HCT116 (cell line): Measurements from ENCODE around the gene ATP8B3. TPM values are rescaled to one million over a fixed set of nuclear protein-coding genes. Genes with fewer than 3 reads are reported as not detected.

Experiments used
- ATAC-seq: fragments of 200-7000 bp; cut with Tn5 transposase; 2 replicates; pipeline ENCODE4 v1.9.1; 2020; ENCODE audit warnings: mild to moderate bottlenecking, moderate library complexity
- BruUV-seq: library from RNA; stranded (reverse); fragments of 400-500 nt; replicated peaks from 2 replicates; lab custom pipeline; 2021; lab: Mats Ljungman, UMichigan
- CTCF ChIA-PET: fragments of 300-600 bp; sonication (Branson Sonifier 250); formaldehyde crosslinking; loops from one replicate; lab custom pipeline; 2021; ENCODE audit warnings: antibody characterized with exemption; lab: Charles Lee
- POLR2A ChIA-PET: fragments of 300-600, 350-600 bp; sonication (Branson Sonifier 250); formaldehyde crosslinking; loops from one replicate; lab custom pipeline; 2021; ENCODE audit warnings: antibody characterized with exemption; lab: Charles Lee
- RAD21 ChIA-PET, 2 experiments: fragments of 300-600 bp; sonication (Branson Sonifier 250); formaldehyde crosslinking; loops; one replicate each; lab custom pipeline; 2023; ENCODE audit warnings: low total read pairs in 2 of 2; ENCODE audit not compliant: uncharacterized antibody in 2 of 2, unreplicated experiment in 2 of 2, low non-redundant PET in 1 of 2; lab: Charles Lee
- DNase-seq: peaks from one replicate; pipeline ENCODE4 v3.0.0-alpha.2; 2010; ENCODE audit warnings: low read depth, low spot score
- H2AFZ ChIP-seq: fragments of 200-600 bp; shearing (Covaris generic), sonication (generic); 2 replicates; pipeline ENCODE4 v1.6.1; 2017; ENCODE audit warnings: low read depth, mixed run types, mixed read lengths, antibody characterized with exemption, low read length; ENCODE audit not compliant: poor library complexity, severe bottlenecking
- H3K27ac ChIP-seq: 2 replicates; pipeline ENCODE4 v1.5.1; 2012; ENCODE audit warnings: low read depth, low read length
- H3K27me3 ChIP-seq: fragments of 200-600 bp; sonication (generic); 2 replicates; pipeline ENCODE4 v1.6.1; 2016; ENCODE audit warnings: mixed run types, low read length, mixed read lengths; ENCODE audit not compliant: insufficient read depth
- H3K36me3 ChIP-seq, 2 experiments: fragments of 200-500 bp in 1 of 2; fragments of 200-600 bp in 1 of 2; sonication (Bioruptor generic) in 1 of 2; sonication (generic) in 1 of 2; 2 replicates each; pipeline versions ENCODE4 v1.5.1 to v1.6.1; 2014 to 2016; ENCODE audit warnings: low read length in 2 of 2, inconsistent platforms in 1 of 2, mixed read lengths in 1 of 2, mixed run types in 1 of 2; ENCODE audit not compliant: insufficient read depth in 2 of 2, control insufficient read depth in 1 of 2
- H3K4me1 ChIP-seq, 2 experiments: fragments of 200-600 bp in 1 of 2; sonication (generic) in 1 of 2; 2 replicates each; pipeline versions ENCODE4 v1.5.1 to v1.6.1; 2012 to 2017; ENCODE audit warnings: low read length in 2 of 2, inconsistent platforms in 1 of 2, mild to moderate bottlenecking in 1 of 2, mixed read lengths in 1 of 2, mixed run types in 1 of 2, moderate library complexity in 1 of 2; ENCODE audit not compliant: insufficient read depth in 2 of 2, control insufficient read depth in 1 of 2
- H3K4me2 ChIP-seq: fragments of 200-600 bp; sonication (generic); 2 replicates; pipeline ENCODE4 v1.6.1; 2017; ENCODE audit warnings: mixed run types, low read length, mixed read lengths
- H3K4me3 ChIP-seq, 2 experiments: fragments of 200-600 bp in 1 of 2; sonication (generic) in 1 of 2; replicated peaks in 1 of 2; 2 replicates each; pipeline ENCODE4 v1.5.1; 2011 to 2016; ENCODE audit warnings: low read length in 2 of 2, control low read depth in 1 of 2, low read depth in 1 of 2, mild to moderate bottlenecking in 1 of 2, mixed read lengths in 1 of 2, mixed run types in 1 of 2
- H3K79me2 ChIP-seq: fragments of 200-600 bp; sonication (generic); 2 replicates; pipeline ENCODE4 v1.6.1; 2017; ENCODE audit warnings: mild to moderate bottlenecking, mixed run types, low read length, moderate library complexity, mixed read lengths; ENCODE audit not compliant: insufficient read depth
- H3K9ac ChIP-seq: fragments of 200-600 bp; sonication (generic); 2 replicates; pipeline ENCODE4 v1.6.1; 2016; ENCODE audit warnings: low read length, mixed read lengths
- H3K9me2 ChIP-seq: fragments of 200-600 bp; sonication (generic), shearing (Covaris generic); 2 replicates; pipeline ENCODE4 v1.6.1; 2017; ENCODE audit warnings: mixed run types, mild to moderate bottlenecking, moderate library complexity; ENCODE audit not compliant: insufficient read depth
- H3K9me3 ChIP-seq, 2 experiments: fragments of 200-500 bp in 1 of 2; fragments of 200-600 bp in 1 of 2; sonication (Bioruptor generic) in 1 of 2; sonication (generic) in 1 of 2; 2 replicates each; pipeline ENCODE4 v1.6.1; 2014 to 2017; ENCODE audit warnings: low read length in 2 of 2, mixed read lengths in 2 of 2, inconsistent platforms in 1 of 2, low read depth in 1 of 2, mild to moderate bottlenecking in 1 of 2, mixed run types in 1 of 2, moderate library complexity in 1 of 2; ENCODE audit not compliant: control insufficient read depth in 1 of 2, insufficient read depth in 1 of 2
- H4K20me1 ChIP-seq: fragments of 200-600 bp; sonication (generic), shearing (Covaris generic); 2 replicates; pipeline ENCODE4 v1.6.1; 2017; ENCODE audit warnings: mixed run types, mild to moderate bottlenecking, moderate library complexity; ENCODE audit not compliant: insufficient read depth
- CEBPB ChIP-seq: IDR thresholded peaks from 2 replicates; pipeline ENCODE4 v1.6.1; 2012; ENCODE audit warnings: low read depth
- EGR1 ChIP-seq: IDR thresholded peaks from 2 replicates; pipeline ENCODE4 v1.6.1; 2012; ENCODE audit warnings: low read depth
- ELF1 ChIP-seq: IDR thresholded peaks from 2 replicates; pipeline ENCODE4 v1.6.1; 2012; ENCODE audit warnings: low read depth, borderline replicate concordance
- JUND ChIP-seq: IDR thresholded peaks from 2 replicates; pipeline ENCODE4 v1.6.1; 2012
- POLR2AphosphoS5 ChIP-seq: IDR thresholded peaks from 2 replicates; pipeline ENCODE4 v1.6.1; 2011; ENCODE audit warnings: mild to moderate bottlenecking, low read depth, low read length, moderate library complexity
- SP1 ChIP-seq: IDR thresholded peaks from 2 replicates; pipeline ENCODE4 v1.6.1; 2012; ENCODE audit warnings: low read depth
- SRF ChIP-seq: IDR thresholded peaks from 2 replicates; pipeline ENCODE4 v1.6.1; 2012; ENCODE audit warnings: low read depth
- ZFX ChIP-seq: fragments of 450-650 bp; IDR thresholded peaks from 2 replicates; pipeline ENCODE4 v1.6.1; 2017
- intact Hi-C: fragments of 100-400 bp; cut with micrococcal nuclease; formaldehyde crosslinking; loops from 2 replicates; pipeline ENCODE4 v1.10.0; 2022
- total RNA-seq: library from RNA; stranded (reverse); gene quantifications from one replicate; pipeline ENCODE4 v1.2.1, GENCODE V29; 2021; ENCODE audit not compliant: unreplicated experiment
- TF ChIP-seq, protein P1 (sequence below): IDR thresholded peaks from 2 replicates; pipeline ENCODE4 v1.6.1; 2012

The ATP8B3 gene
- total RNA-seq, 1 experiment from 2014 or later = 17.0 TPM

DNA sequence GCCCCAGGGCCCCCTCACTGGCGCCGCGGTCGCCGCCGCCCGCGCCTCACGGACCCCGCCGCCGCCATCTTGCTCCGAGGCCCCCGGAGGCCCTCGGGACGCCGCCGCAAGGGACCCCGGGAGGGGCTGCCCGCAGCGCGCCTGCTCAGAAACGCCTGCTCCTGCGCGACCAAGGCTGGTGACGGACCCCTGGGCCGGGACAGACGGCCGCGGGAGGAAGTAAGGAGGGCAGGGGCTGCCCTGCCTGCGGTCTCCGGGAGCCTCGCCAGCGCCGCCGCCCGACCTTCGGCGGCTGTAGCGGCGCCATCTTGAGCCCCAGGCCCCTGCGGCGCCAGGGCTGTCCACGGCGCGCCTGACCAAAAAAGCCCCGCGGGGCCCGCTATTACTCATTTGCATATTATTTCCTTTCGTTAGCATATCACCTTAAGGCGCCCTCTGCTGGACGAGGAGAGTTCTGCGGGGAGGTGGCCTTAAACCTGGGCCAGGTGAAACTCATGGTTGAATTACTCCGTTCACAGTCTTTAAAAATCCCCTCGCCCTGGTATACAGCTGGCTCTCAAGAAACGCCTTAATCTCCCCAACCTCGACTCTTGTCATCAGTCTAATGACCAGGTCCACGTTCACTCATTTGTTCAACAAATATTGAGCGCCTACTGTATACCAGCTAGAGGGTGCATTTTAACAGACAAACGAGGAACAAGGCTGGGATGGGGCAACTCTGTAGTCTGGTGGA lies 36.5 kb upstream of the ATP8B3 start, which contains the start of gene REXO1 (continued):
- TF ChIP-seq, protein P1, sequence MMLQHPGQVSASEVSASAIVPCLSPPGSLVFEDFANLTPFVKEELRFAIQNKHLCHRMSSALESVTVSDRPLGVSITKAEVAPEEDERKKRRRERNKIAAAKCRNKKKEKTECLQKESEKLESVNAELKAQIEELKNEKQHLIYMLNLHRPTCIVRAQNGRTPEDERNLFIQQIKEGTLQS = no peak
- TF ChIP-seq JUND (no peak), EGR1 (no peak), SP1 (no peak)

DNA sequence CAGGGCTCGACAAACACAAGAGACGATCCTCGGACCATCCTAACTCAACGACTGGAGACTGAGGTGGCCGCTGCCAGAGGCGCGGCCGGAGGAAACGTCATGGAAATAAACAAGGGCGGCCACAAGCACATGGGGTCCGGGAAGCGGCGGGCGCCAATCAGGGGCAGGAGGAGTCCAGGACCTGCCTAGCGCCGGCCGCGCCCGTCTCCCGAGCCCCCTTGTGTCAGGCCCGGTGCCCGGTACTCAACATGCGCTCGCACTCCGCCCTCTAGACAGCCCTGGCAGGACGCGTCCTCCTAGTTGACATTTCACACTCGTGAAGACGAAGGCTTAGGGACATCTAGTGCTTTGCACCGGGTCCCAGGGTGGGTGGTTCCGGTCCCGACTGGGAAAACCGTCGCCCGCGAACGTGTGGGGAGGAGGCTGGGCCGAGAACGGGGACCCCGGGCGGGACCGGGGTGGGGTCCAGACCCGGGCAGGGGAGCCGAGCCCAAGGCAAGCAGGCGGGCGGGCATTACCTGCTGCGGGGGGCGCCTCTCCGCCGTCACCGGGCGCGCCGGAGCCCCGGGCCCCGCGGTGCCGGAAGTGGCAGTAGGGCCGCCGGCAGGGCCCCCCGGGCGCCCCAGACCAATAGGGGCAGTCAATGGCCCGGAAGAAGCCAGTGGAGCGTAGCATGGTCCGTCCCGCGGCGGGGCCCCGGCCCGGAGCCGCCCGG lies 35.8 kb upstream of the ATP8B3 start:
- ATAC-seq (peak; percentile 48), DNase-seq (no peak)
- Histone ChIP-seq H3K9me2 (no peaks in the 10 kb centered on the region), H3K9me3 (no peaks in the 10 kb centered on the region), H2AFZ (no peak overlapping the region), H3K4me2 (peak overlapping the region; percentile 94), H3K36me3 (peaks cover 0 to 8% of the 10 kb centered on the region in 2 experiments; a peak in 1 of 4 replicates), H3K9ac (peak overlapping the region; percentile 88), H3K4me3 (peak overlapping the region; percentile 88 to 98), H3K27me3 (no peaks in the 10 kb centered on the region), H3K4me1 (peaks cover 28 to 38% of the 10 kb centered on the region in 2 experiments), H3K27ac (peak overlapping the region; percentile 99), H3K79me2 (peaks cover 71% of the 10 kb centered on the region), H4K20me1 (peaks cover 15% of the 10 kb centered on the region; the same call in 1 of the 2 replicates)
- intact Hi-C loops = no loop called here
- ChIA-PET RAD21 (no interaction called here), POLR2A (no interaction called here), CTCF (no interaction called here)
- BruUV-seq = no TSS peak
- peak; percentile 95; the same call in 1 of the 2 replicates for TF ChIP-seq ZFX
- no peak for TF ChIP-seq EGR1
- no peak for TF ChIP-seq SRF
- no peak for TF ChIP-seq ELF1
- TF ChIP-seq POLR2AphosphoS5 = no peak
- no peak for TF ChIP-seq CEBPB
